HG02588 (cell line): ENCODE data around the gene PRIMA1.

Experiments
- ATAC-seq: cut with Tn5 transposase; IDR thresholded peaks from one replicate; pipeline ENCODE4 v1.9.1; 2021; ENCODE audit warnings: mild to moderate bottlenecking, moderate library complexity; ENCODE audit not compliant: unreplicated experiment

The PRIMA1 gene

DNA sequence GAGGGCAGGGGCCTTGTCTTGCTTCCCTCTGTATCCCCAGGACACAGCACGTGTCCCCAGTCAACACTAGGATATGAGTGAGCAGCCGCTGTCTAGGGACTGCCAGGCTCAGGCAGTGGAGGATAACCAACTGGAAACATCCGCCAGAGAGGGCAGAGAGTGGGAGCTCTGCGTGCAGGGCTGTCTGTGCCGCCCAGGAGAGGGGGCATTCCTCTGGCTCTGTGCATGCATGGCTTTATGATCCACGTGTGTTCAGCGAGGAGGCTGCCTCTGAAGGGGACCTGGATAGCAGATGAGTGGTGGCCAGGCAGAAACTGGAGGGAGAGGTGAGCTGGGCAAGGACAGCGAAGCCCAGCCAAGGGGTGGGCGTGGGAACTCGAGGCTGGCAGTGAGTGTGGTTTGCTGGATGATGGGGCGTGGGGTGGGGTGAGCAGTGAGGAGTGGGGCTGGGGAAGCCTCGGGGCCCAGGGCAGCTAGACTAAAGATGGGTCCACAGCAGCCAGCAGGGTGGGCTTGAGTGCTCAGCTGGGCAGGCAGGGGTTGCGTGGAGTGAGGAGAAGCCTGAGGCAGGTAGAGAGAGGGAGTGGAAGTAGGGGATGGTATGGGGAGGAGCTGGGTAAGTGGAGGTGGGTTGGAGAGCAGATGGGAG lies 72.9 kb downstream of the PRIMA1 start:
- no peak for ATAC-seq

GRCh38 chr14:93714605-93715004 lies 73.7 kb downstream of the PRIMA1 start:
- ATAC-seq: no peak

- no peak for ATAC-seq
Measured at GRCh38 chr14:93713726-93714405, 74.4 kb downstream of the PRIMA1 start.

- no peak for ATAC-seq
Measured at GRCh38 chr14:93712838-93713724, 75.2 kb downstream of the PRIMA1 start.

- no peak for ATAC-seq
Measured at GRCh38 chr14:93712079-93712837, 76.0 kb downstream of the PRIMA1 start.

DNA sequence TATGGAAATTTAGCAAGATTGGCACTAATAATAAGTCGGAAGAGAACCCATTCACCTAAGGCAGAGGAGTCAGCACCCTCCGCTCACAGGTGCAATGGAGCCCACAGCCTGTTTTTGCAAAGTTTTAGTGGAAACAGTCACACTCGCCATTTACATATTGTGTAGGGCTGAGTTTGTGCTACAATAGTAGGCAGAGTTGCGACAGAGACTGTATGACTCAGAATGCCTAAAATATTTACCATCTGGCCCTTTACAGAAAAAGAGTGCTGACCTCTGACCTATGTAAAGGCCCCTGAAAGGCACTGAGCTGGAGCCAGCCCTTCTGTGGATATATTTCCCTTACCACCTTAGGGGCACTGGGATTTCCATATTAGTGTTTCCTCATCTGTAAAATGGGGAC lies 79.0 kb downstream of the PRIMA1 start:
- ATAC-seq: no peak

GRCh38 chr14:93708800-93709199 lies 79.5 kb downstream of the PRIMA1 start:
- no peak for ATAC-seq

DNA sequence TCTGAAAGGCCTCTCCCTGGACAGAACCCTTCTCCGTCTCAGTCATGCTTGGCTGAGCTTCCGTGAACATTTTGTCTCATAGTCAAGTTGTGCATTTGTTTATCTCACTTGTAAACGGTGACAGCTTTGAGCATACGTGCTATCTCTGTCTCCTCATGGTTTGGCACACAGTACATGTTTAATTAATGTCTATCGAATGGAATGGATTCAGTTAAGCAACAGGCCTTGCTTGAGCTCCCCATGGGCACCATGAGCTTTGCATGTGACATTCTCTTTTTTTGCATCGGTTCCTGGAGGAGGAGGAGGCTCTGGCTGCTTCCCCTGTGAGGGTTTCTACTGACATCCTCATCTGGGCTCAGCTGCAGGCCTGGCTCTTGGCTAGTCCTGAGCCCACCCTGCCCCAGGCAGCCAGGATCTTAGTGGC lies 80.0 kb downstream of the PRIMA1 start:
- no peak for ATAC-seq

DNA sequence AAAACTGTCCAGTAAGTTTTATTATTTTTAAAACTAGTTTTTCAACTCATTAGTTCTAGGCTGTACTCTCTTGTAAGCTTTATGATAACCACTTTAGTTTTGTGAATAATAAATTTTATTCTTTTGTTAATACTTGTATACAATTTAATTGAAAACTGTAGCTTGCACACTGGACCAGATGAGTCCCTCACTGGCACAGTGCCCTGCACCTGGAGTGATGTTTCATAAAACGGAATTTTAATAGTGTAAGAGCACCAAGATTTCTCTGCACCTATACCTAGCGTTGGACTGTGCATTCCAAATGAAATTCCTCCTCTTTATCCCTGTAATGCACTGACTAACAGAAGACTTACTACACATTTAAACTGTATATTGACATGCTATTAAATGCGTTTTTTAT lies 80.8 kb downstream of the PRIMA1 start:
- ATAC-seq: no peak

DNA sequence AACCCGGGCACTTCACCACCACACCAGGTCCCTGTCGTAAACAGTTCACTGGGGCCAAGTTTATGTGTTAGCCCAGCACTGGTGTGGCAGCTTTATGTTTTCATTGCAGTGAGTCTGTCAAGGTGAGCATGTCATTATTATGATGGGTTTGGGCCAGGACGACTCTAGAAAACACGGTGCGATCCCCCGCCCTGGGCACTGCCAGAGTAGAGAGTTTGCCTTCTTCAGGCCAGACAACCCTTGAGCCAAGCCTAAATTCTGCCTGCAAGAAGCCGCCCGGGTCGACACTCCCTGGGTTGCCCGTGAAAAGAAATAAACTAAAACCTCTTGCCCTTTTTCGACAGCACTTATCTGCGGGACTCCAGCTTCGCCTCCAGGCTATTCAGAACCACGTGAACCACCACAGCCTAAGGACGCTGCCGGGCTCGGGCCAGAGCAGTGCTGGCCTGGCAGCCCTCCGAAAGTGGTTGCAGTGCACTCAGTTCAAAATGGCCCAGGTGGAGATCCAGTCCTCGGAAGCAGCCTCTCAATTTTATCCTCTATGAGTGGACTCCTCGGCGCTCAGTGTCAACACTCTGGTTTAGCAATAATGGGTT lies 81.8 kb downstream of the PRIMA1 start:
- no peak for ATAC-seq

- ATAC-seq: no peak
Measured at GRCh38 chr14:93705513-93706156, 82.7 kb downstream of the PRIMA1 start.

GRCh38 chr14:93703941-93704340 lies 84.3 kb downstream of the PRIMA1 start:
- no peak for ATAC-seq

GRCh38 chr14:93702946-93703345 lies 85.3 kb downstream of the PRIMA1 start:
- no peak for ATAC-seq

GRCh38 chr14:93701562-93701961 lies 86.7 kb downstream of the PRIMA1 start:
- no peak for ATAC-seq

GRCh38 chr14:93700928-93701327 lies 87.4 kb downstream of the PRIMA1 start:
- no peak for ATAC-seq

DNA sequence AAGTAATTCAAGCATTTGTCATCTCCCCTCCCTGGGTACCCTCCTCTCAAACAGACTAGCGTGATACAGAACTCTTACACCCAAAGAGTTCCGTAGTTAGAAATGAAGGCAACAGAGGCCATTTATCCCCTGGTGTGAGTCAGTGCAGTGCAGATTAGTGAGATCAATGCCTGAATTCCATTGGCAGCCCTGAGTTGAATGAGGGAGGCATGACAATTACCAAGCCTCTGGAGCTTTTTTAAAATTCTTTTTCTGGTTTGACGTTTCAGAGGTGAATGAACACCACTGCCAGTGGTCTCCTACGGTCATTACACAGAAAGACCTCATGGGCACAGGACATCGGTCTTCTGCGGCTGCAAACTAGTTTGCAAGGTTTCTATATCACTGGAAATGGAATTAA lies 94.4 kb downstream of the PRIMA1 start:
- no peak for ATAC-seq

GRCh38 chr14:93691042-93691780 lies 97.1 kb downstream of the PRIMA1 start:
- no peak for ATAC-seq

- ATAC-seq: no peak
Measured at GRCh38 chr14:93690146-93690545, 98.1 kb downstream of the PRIMA1 start.

- ATAC-seq: no peak
Measured at GRCh38 chr14:93688820-93689219, 99.5 kb downstream of the PRIMA1 start.
